T-helper 2 cell (primary cell): ENCODE measurements around the gene CCR5AS.
"Not testable (repeated sequence)": the region's sequence is repeated elsewhere in the genome, so short reads cannot be mapped to it uniquely, and the experiment has no call there.

Experiments
- DNase-seq, 5 experiments: peaks; one replicate each; pipeline versions ENCODE4 v3.0.0 to v3.0.0-alpha.2; 2012 to 2022

Gene CCR5AS

GRCh38 chr3:46427916-46428833, 21.3 kb upstream of the CCR5AS start:
- DNase-seq: no peak

- DNase-seq: not testable (repeated sequence)
These were observed 20.5 kb upstream of the CCR5AS start for GRCh38 chr3:46427404-46427803.

GRCh38 chr3:46426476-46426875, 19.6 kb upstream of the CCR5AS start:
- not testable (repeated sequence) for DNase-seq

GRCh38 chr3:46423588-46423987, 16.7 kb upstream of the CCR5AS start:
- DNase-seq: no peak

GRCh38 chr3:46422617-46423016, 15.8 kb upstream of the CCR5AS start:
- DNase-seq: no peak

GRCh38 chr3:46420931-46421330, 14.1 kb upstream of the CCR5AS start:
- no peak for DNase-seq

GRCh38 chr3:46419816-46420215, 12.9 kb upstream of the CCR5AS start:
- no peak for DNase-seq

GRCh38 chr3:46417841-46418611, 11.2 kb upstream of the CCR5AS start:
- no peak for DNase-seq

- DNase-seq: no peak
These were observed 10.1 kb upstream of the CCR5AS start for GRCh38 chr3:46416811-46417510.

GRCh38 chr3:46416125-46416810, 9.4 kb upstream of the CCR5AS start:
- DNase-seq: no peak

- DNase-seq: no peak
These were observed 7.9 kb upstream of the CCR5AS start for GRCh38 chr3:46414739-46415138.

- no peak for DNase-seq
These were observed 7.1 kb upstream of the CCR5AS start for GRCh38 chr3:46413951-46414350.

- DNase-seq: no peak
These were observed 6.0 kb upstream of the CCR5AS start for GRCh38 chr3:46412786-46413298.

GRCh38 chr3:46411271-46411670, 4.4 kb upstream of the CCR5AS start:
- no peak for DNase-seq

GRCh38 chr3:46410669-46411068, 3.8 kb upstream of the CCR5AS start:
- no peak for DNase-seq

- DNase-seq: no peak
These were observed 3.0 kb upstream of the CCR5AS start for GRCh38 chr3:46409739-46410489.

GRCh38 chr3:46408853-46409252, 2.0 kb upstream of the CCR5AS start:
- DNase-seq: no peak

GRCh38 chr3:46407970-46408369, 1.1 kb upstream of the CCR5AS start:
- no peak for DNase-seq

GRCh38 chr3:46406443-46406787, 451 bp downstream of the CCR5AS start:
- no peak for DNase-seq

GRCh38 chr3:46405301-46406019, 1.4 kb downstream of the CCR5AS start:
- no peak for DNase-seq

GRCh38 chr3:46402902-46403301, 4.0 kb downstream of the CCR5AS start:
- DNase-seq: not testable (repeated sequence)
